ENCODE results near the gene TMEM164.

Gene TMEM164

GRCh38 chrX:110168585-110168984, 165.7 kb downstream of the TMEM164 start:
- Histone ChIP-seq H3K27me3 (ENCODE audit: insufficient read depth, poor library complexity, severe bottlenecking) (no peaks in the 10 kb centered on the region), H3K27ac (replicated peaks) (no peak overlapping the region), H3K4me3 (replicated peaks; ENCODE audit: insufficient read depth, low read length) (no peak overlapping the region)
- no peak for DNase-seq (ENCODE audit: low read depth in 1 of 2, low spot score in 1 of 2)
- TF ChIP-seq GABPA (IDR thresholded peaks at IDR 0.05; ENCODE audit: low read depth) (no peak), POLR2AphosphoS5 (IDR thresholded peaks at IDR 0.05; ENCODE audit: low read depth) (no peak), REST (IDR thresholded peaks at IDR 0.05; ENCODE audit: insufficient replicate concordance, low read depth) (no peak), SPI1 (IDR thresholded peaks at IDR 0.05; ENCODE audit: borderline replicate concordance, low read depth) (no peak), CTCF (IDR thresholded peaks at IDR 0.05; ENCODE audit: insufficient read depth, low read length) (no peak)

- DNase-seq (ENCODE audit: low read depth in 1 of 2, low spot score in 1 of 2), result no peak
- TF ChIP-seq SPI1 (IDR thresholded peaks at IDR 0.05; ENCODE audit: borderline replicate concordance, low read depth) (no peak), CTCF (IDR thresholded peaks at IDR 0.05; ENCODE audit: insufficient read depth, low read length) (no peak), REST (IDR thresholded peaks at IDR 0.05; ENCODE audit: insufficient replicate concordance, low read depth) (no peak), GABPA (IDR thresholded peaks at IDR 0.05; ENCODE audit: low read depth) (no peak), POLR2AphosphoS5 (IDR thresholded peaks at IDR 0.05; ENCODE audit: low read depth) (no peak)
- H3K4me3 ChIP-seq (replicated peaks; ENCODE audit: insufficient read depth, low read length), result no peak overlapping the region
- H3K27me3 ChIP-seq (ENCODE audit: insufficient read depth, poor library complexity, severe bottlenecking), result no peaks in the 10 kb centered on the region
- no peak overlapping the region for H3K27ac ChIP-seq (replicated peaks)
These were observed 167.1 kb downstream of the TMEM164 start for GRCh38 chrX:110170029-110170428.

- H3K27ac ChIP-seq (replicated peaks), result no peak overlapping the region
- no peak overlapping the region for H3K4me3 ChIP-seq (replicated peaks; ENCODE audit: insufficient read depth, low read length)
- no peak for DNase-seq (ENCODE audit: low read depth in 1 of 2, low spot score in 1 of 2)
- H3K27me3 ChIP-seq (ENCODE audit: insufficient read depth, poor library complexity, severe bottlenecking), result no peaks in the 10 kb centered on the region
- TF ChIP-seq CTCF (IDR thresholded peaks at IDR 0.05; ENCODE audit: insufficient read depth, low read length) (no peak), POLR2AphosphoS5 (IDR thresholded peaks at IDR 0.05; ENCODE audit: low read depth) (no peak), REST (IDR thresholded peaks at IDR 0.05; ENCODE audit: insufficient replicate concordance, low read depth) (no peak), SPI1 (IDR thresholded peaks at IDR 0.05; ENCODE audit: borderline replicate concordance, low read depth) (no peak), GABPA (IDR thresholded peaks at IDR 0.05; ENCODE audit: low read depth) (no peak)
These were observed 168.5 kb downstream of the TMEM164 start for GRCh38 chrX:110171442-110171841.
